ENCODE results near the gene RFPL4A.
"Not testable (repeated sequence)": the region's sequence is repeated elsewhere in the genome, so short reads cannot be mapped to it uniquely, and the experiment has no call there.

The RFPL4A gene

DNA sequence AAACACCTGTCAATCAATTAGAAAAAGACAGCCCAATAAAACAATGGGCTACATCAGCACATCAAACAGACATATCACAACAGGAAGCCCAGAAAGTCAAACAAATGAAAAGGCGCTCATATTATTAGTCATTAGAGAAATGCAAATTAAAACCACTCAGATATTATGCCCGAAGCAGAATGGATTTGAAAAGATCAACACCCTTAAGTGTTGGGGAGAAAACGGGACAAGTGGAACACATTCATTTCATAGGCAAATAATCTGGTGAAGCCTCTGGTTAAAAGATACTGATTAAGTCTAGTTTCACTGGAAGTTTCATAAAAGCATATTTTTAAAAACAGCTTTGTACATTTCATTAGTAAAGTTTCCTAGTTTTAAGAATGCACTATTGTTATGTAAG, 38.1 kb upstream of the RFPL4A start:
- no peak overlapping the region for H3K4me3 ChIP-seq (ENCODE audit: control insufficient read depth, low read depth, low read length)
- no peak for TF ChIP-seq CTCF (conservative IDR thresholded peaks at IDR 0.05; ENCODE audit: control insufficient read depth, insufficient read depth, low read depth, low read length)
- DNase-seq (ENCODE audit: low read depth) = no peak

GRCh38 chr19:55723491-55723890, 35.4 kb upstream of the RFPL4A start:
- no peak for TF ChIP-seq CTCF (conservative IDR thresholded peaks at IDR 0.05; ENCODE audit: control insufficient read depth, insufficient read depth, low read depth, low read length)
- H3K4me3 ChIP-seq (ENCODE audit: control insufficient read depth, low read depth, low read length) = no peak overlapping the region
- DNase-seq (ENCODE audit: low read depth) = no peak

GRCh38 chr19:55730378-55730777, 28.5 kb upstream of the RFPL4A start:
- H3K4me3 ChIP-seq (ENCODE audit: control insufficient read depth, low read depth, low read length); DNase-seq (ENCODE audit: low read depth): not testable (repeated sequence)

- no peak within 1 kb of the TSS for H3K4me3 ChIP-seq (ENCODE audit: control insufficient read depth, low read depth, low read length)
- no peak for TF ChIP-seq CTCF (conservative IDR thresholded peaks at IDR 0.05; ENCODE audit: control insufficient read depth, insufficient read depth, low read depth, low read length)
- DNase-seq (ENCODE audit: low read depth) = no peak
Observed at GRCh38 chr19:55738302-55738701, 20.6 kb upstream of the RFPL4A start, which contains the start of gene NLRP9. NLRP9 (minus strand) TSS chr19:55738402; CDS start chr19:55738374, 28 bp downstream.

DNA sequence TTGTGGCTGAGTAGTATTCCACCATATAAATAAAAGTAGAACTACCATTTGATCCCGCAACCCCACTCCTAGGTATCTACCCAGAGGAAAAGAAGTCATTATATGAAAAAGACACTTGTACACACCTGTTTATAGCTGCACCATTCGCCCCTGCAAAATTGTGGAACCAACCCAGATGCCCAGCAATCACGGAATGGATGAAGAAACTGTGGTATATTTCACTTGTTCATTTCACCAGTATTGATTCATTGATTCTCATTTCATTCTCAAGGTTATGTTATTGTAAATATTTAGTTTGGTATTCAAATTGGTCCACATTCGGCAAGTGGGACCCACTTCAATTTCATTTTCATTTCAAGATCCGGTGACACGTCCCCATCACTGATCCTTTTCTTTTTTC, 8.2 kb upstream of the RFPL4A start:
- H3K4me3 ChIP-seq (ENCODE audit: control insufficient read depth, low read depth, low read length) = no peak overlapping the region
- TF ChIP-seq CTCF (conservative IDR thresholded peaks at IDR 0.05; ENCODE audit: control insufficient read depth, insufficient read depth, low read depth, low read length) = no peak
- no peak for DNase-seq (ENCODE audit: low read depth)

DNA sequence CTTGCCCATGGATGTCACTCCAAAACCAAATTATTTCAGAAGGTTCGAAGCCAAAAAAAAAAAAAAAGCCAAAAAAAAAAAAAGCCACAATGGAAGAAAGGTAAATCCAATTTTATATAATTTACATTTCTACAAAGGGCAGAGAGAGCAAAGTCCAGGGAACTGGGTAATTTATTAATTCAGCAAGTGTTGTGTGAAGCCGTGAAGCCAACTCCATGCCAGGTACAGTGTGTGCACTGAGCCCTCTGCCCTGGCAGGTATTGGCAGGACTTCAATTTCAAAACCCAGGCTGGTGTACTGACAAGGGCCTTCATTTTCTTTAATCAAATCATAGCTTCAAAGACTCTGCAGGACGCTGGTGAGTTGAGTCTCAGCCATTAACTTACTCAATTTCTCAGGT, 5.5 kb upstream of the RFPL4A start:
- TF ChIP-seq CTCF (conservative IDR thresholded peaks at IDR 0.05; ENCODE audit: control insufficient read depth, insufficient read depth, low read depth, low read length) = no peak
- H3K4me3 ChIP-seq (ENCODE audit: control insufficient read depth, low read depth, low read length) = no peak overlapping the region
- no peak for DNase-seq (ENCODE audit: low read depth)

DNA sequence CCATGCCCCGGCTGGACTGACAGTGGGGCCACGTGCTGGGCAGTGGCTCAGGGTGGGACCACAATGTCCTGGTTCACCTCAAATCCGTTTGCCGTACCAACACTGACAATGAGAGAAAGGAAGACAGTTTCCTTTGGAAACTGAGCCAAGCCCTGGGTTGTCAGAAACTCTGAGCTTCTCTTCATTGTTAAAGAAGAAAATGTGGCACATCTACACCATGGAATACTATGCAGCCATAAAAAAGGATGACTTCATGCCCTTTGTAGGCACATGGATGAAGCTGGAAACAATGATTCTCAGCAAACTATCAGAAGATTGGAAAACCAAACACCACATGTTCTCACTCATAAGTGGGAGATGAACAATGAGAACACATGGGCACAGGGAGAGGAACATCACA, 2.1 kb upstream of the RFPL4A start:
- not testable (repeated sequence) for H3K4me3 ChIP-seq (ENCODE audit: control insufficient read depth, low read depth, low read length); DNase-seq (ENCODE audit: low read depth)

GRCh38 chr19:55766466-55766865, 7.6 kb downstream of the RFPL4A start:
- no peak for DNase-seq (ENCODE audit: low read depth)
- no peak for TF ChIP-seq CTCF (conservative IDR thresholded peaks at IDR 0.05; ENCODE audit: control insufficient read depth, insufficient read depth, low read depth, low read length)

GRCh38 chr19:55768818-55769217, 9.9 kb downstream of the RFPL4A start, which contains the start of gene RFPL4AL1:
RFPL4AL1 (plus strand) TSS chr19:55769118; CDS start chr19:55771805, 2,687 bp downstream.
- not testable (repeated sequence) for H3K4me3 ChIP-seq (ENCODE audit: control insufficient read depth, low read depth, low read length); DNase-seq (ENCODE audit: low read depth)

More at GRCh38 chr19:55766466-55766865, 7.6 kb downstream of the RFPL4A start:
- H3K4me3 ChIP-seq (ENCODE audit: control insufficient read depth, low read depth, low read length) = no peak overlapping the region

DNA sequence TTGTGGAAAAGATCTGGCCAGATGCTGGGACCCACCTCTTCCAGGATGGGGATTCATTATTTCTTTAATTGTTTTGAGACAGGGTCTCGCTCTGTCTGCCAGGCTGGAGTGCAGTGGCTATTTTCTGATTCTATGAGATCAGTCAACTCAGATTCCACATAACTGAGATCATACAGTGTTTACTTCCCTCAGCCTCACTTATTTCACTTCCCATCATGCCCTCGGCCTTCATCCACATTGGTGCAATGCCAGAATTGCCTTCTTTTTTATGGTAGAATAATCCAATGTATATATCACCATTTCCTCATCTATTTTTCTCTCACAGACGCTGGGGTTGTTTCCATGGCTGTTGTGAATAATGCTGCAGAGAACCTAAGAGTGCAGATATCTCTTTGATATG, 10.7 kb downstream of the RFPL4A start:
- not testable (repeated sequence) for DNase-seq (ENCODE audit: low read depth); H3K4me3 ChIP-seq (ENCODE audit: control insufficient read depth, low read depth, low read length)
